GM12874 (cell line): ENCODE data around the gene RPA3.

Experiments
- CTCF ChIP-seq: IDR thresholded peaks from 2 replicates; pipeline ENCODE4 v1.5.1; 2011; ENCODE audit warnings: low read depth, mild to moderate bottlenecking, control low read depth, low read length, moderate library complexity; ENCODE audit not compliant: insufficient read depth

RPA3 gene

GRCh38 chr7:7718492-7718891, at the start of gene RPA3:
Gene RPA3, minus strand, starts transcription at chr7:7718607. Its CDS starts 78,189 bp downstream, at chr7:7640418.
- no peak for TF ChIP-seq CTCF

GRCh38 chr7:7766671-7767070, 48.3 kb upstream of the RPA3 start:
- TF ChIP-seq CTCF = no peak

- TF ChIP-seq CTCF = no peak
Observed at GRCh38 chr7:7765422-7765821, 47.0 kb upstream of the RPA3 start.

- TF ChIP-seq CTCF = peak; percentile 22; the same call in 1 of the 2 replicates
Observed at GRCh38 chr7:7764520-7765396, 46.4 kb upstream of the RPA3 start.

- no peak for TF ChIP-seq CTCF
Observed at GRCh38 chr7:7761974-7762779, 43.8 kb upstream of the RPA3 start.

GRCh38 chr7:7761340-7761973, 43.0 kb upstream of the RPA3 start:
- no peak for TF ChIP-seq CTCF

GRCh38 chr7:7757576-7757975, 39.2 kb upstream of the RPA3 start:
- TF ChIP-seq CTCF = no peak
